Tibial nerve (tissue), 4 donors: ENCODE measurements around the gene UBE2E2. TPM values are rescaled to one million over a fixed set of nuclear protein-coding genes. Genes with fewer than 3 reads are reported as not detected.

Source experiments
- DNase-seq, 2 donors: peaks; one replicate each; pipeline ENCODE4 v3.0.0-alpha.2; 2019; ENCODE audit warnings: low spot score in 2 of 2
- H3K27ac ChIP-seq, 4 donors: fragments of 200-600 bp; sonication (generic) in 3 of 4; one replicate each; pipeline ENCODE4 v1.5.1; 2017 to 2019; ENCODE audit warnings: mild to moderate bottlenecking in 1 of 4
- H3K27me3 ChIP-seq, 2 donors: fragments of 200-600 bp; sonication (generic) in 1 of 2; one replicate each; pipeline versions ENCODE4 v1.5.1 to v1.6.0; 2017 to 2019
- H3K36me3 ChIP-seq, 3 donors: fragments of 200-600 bp; sonication (generic); one replicate each; pipeline ENCODE4 v1.5.1; 2018 to 2019
- H3K4me1 ChIP-seq, 4 donors: fragments of 200-600 bp; sonication (generic) in 3 of 4; one replicate each; pipeline ENCODE4 v1.5.1; 2017 to 2019
- H3K4me3 ChIP-seq, 4 donors: fragments of 200-600 bp; sonication (generic) in 3 of 4; one replicate each; pipeline ENCODE4 v1.5.1; 2017 to 2019; ENCODE audit warnings: mild to moderate bottlenecking in 1 of 4, moderate library complexity in 1 of 4
- H3K9me3 ChIP-seq, 4 donors: fragments of 200-600 bp; sonication (generic) in 3 of 4; one replicate each; pipeline ENCODE4 v1.5.1; 2017 to 2019
- EP300 ChIP-seq, 2 donors: sonication (generic); formaldehyde crosslinking; IDR thresholded peaks; one replicate each; pipeline ENCODE4 v1.6.1; 2017; ENCODE audit warnings: antibody characterized with exemption in 2 of 2, mild to moderate bottlenecking in 1 of 2
- POLR2A ChIP-seq, 2 donors: fragments of 450-650 bp; IDR thresholded peaks; one replicate each; pipeline ENCODE4 v1.6.1; 2017; ENCODE audit warnings: antibody characterized with exemption in 2 of 2, mild to moderate bottlenecking in 2 of 2, moderate library complexity in 2 of 2
- WGBS, 2 donors: methylation state at CpG; one replicate each; pipeline ENCODE4 v1.1.5; 2018; 5-methylcytosine and 5-hydroxymethylcytosine counted together
- total RNA-seq, 4 donors: library from RNA; depleted of rRNA; stranded (reverse); fragments of >200 nt; gene quantifications; one replicate each; pipeline ENCODE4 v1.1.0, GENCODE V29; 2016
- TF ChIP-seq, protein P1 (sequence below), 5 experiments: fragments of 200-600 bp in 3 of 5; fragments of 450-650 bp in 2 of 5; sonication (generic) in 3 of 5; IDR thresholded peaks; one replicate each; pipeline ENCODE4 v1.5.1; 2016 to 2019; ENCODE audit warnings: antibody characterized with exemption in 5 of 5, mild to moderate bottlenecking in 3 of 5, moderate library complexity in 2 of 5

Gene UBE2E2
- total RNA-seq, 4 donors from 2014 or later = 67.1 to 222 (median 130) TPM

DNA sequence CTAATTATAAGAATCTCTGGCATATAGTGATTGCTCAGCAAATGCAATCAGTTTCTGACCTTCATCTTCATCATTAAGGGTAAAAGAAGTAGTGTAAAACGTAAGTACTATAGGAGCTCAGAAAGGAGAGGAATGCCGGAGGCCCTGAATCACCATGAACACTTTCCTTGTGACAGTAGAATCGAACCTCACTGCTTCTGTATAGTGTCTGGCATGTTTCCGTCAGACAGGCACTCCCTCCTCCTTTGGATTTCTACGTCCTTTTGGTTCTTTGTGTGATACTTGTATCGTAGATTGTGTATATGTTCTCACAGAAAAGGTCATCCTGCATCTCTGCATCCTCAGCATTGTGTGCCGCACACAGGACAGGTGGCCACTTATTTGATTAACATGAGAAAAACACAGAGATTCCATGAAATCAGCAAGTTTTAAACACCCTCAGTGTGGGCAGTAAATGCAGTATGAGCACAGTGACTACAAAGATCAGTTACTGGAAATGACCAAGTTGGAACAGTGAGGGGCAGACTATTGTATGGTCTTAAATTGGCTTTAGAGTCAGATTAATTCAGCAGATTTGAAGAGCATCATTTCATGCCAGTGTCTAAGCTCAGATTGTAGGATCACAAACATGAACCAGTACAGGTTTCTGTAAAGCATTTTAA is 234.5 kb downstream of the UBE2E2 start:
- TF ChIP-seq, protein P1, sequence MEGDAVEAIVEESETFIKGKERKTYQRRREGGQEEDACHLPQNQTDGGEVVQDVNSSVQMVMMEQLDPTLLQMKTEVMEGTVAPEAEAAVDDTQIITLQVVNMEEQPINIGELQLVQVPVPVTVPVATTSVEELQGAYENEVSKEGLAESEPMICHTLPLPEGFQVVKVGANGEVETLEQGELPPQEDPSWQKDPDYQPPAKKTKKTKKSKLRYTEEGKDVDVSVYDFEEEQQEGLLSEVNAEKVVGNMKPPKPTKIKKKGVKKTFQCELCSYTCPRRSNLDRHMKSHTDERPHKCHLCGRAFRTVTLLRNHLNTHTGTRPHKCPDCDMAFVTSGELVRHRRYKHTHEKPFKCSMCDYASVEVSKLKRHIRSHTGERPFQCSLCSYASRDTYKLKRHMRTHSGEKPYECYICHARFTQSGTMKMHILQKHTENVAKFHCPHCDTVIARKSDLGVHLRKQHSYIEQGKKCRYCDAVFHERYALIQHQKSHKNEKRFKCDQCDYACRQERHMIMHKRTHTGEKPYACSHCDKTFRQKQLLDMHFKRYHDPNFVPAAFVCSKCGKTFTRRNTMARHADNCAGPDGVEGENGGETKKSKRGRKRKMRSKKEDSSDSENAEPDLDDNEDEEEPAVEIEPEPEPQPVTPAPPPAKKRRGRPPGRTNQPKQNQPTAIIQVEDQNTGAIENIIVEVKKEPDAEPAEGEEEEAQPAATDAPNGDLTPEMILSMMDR (IDR thresholded peaks at IDR 0.05) = no peak
- TF ChIP-seq EP300 (IDR thresholded peaks at IDR 0.05) = no peak
- no peak for TF ChIP-seq POLR2A (IDR thresholded peaks at IDR 0.05)
- H3K4me1 ChIP-seq = peaks cover 0 to 18% (median 0%) of the 10 kb centered on the region in 4 donors
- no peak overlapping the region for H3K27ac ChIP-seq
- no peaks in the 10 kb centered on the region for H3K9me3 ChIP-seq
- 81 to 83% methylated on average over 7 of the region's 7 CpGs for WGBS, 2 donors
- no peak for DNase-seq
- H3K27me3 ChIP-seq = no peaks in the 10 kb centered on the region
- H3K4me3 ChIP-seq = no peak overlapping the region
- H3K36me3 ChIP-seq = no peaks in the 10 kb centered on the region

DNA sequence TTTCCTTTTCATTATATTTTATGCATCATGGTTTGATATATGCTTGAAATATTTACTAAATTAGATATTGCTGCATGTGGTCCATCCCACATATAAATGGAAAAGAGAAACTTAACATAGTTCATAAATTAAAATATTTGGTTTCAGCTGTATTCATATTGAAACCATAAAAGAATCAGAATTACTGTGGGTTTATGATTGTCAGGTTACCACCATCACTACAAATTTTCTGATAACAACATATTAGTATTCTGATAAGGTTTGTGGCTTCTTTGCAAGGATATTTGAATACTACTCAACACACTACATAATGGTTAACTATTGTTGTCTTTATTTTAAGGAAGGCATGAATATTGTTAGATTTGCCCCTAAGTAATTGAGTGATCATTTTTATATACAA is 235.5 kb downstream of the UBE2E2 start:
- no peaks in the 10 kb centered on the region for H3K36me3 ChIP-seq
- DNase-seq = no peak
- no peak overlapping the region for H3K27ac ChIP-seq
- no peaks in the 10 kb centered on the region for H3K9me3 ChIP-seq
- H3K4me1 ChIP-seq = peaks cover 0 to 24% (median 0%) of the 10 kb centered on the region in 4 donors
- TF ChIP-seq POLR2A (IDR thresholded peaks at IDR 0.05) = no peak
- TF ChIP-seq, protein P1 (IDR thresholded peaks at IDR 0.05) = no peak
- TF ChIP-seq EP300 (IDR thresholded peaks at IDR 0.05) = no peak
- no peaks in the 10 kb centered on the region for H3K27me3 ChIP-seq
- no peak overlapping the region for H3K4me3 ChIP-seq

- 93 to 94% methylated on average over 2 of the region's 2 CpGs for WGBS, 2 donors
- no peaks in the 10 kb centered on the region for H3K9me3 ChIP-seq
- TF ChIP-seq POLR2A (IDR thresholded peaks at IDR 0.05) (no peak), EP300 (IDR thresholded peaks at IDR 0.05) (peak in 1 of 2 donors; percentile 15)
- H3K4me1 ChIP-seq = peaks cover 0 to 24% (median 0%) of the 10 kb centered on the region in 4 donors
- no peak for DNase-seq
- no peak overlapping the region for H3K27ac ChIP-seq
- H3K27me3 ChIP-seq = no peaks in the 10 kb centered on the region
- H3K36me3 ChIP-seq = no peaks in the 10 kb centered on the region
- H3K4me3 ChIP-seq = no peak overlapping the region
These were observed 236.0 kb downstream of the UBE2E2 start for GRCh38 chr3:23439080-23439479.

DNA sequence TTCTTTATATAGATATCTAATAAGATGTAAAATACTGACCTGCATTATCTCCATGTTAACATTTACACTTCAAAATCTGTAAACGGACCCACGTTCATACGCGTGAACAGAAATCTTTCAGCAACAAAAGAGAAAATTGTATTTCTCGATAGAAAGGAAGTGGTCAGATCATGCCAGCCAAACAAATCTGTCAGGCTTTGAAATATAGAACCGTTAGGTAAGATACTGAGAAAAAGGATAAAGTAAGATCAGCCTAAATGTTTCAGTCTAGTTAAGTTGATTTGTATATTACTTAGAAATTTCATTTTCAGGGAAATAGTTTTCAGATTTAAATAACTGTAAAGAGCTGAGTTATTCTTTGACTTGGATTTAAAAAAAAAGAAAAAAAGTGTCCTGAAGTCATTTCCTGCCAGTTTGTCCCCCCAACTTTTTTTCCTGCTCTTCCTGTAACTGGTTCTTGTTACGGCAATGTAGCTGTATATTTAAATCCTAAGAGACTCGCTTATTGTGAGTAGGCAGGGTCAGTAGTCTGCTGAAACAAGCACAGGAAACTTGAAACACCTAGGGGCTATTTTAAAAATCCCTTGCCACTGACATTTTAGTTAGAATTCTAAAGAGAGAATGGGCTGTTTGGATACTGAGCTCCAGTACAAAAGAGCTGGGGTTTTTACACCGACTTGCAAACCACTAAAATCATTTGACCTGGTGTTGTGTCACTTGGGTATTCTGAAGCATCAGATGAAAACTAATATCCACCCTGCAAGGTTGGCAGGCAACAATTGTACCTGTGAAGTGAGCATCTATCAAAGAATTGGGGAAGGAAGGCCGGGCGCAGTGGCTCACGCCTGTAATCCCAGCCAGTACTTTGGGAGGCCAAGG is 237.5 kb downstream of the UBE2E2 start:
- Histone ChIP-seq H3K4me1 (peaks cover 0 to 25% (median 0%) of the 10 kb centered on the region in 4 donors), H3K27me3 (no peaks in the 10 kb centered on the region), H3K36me3 (no peaks in the 10 kb centered on the region), H3K4me3 (no peak overlapping the region), H3K9me3 (no peaks in the 10 kb centered on the region), H3K27ac (no peak overlapping the region)
- DNase-seq = no peak
- 85 to 88% methylated on average over 12 of the region's 12 CpGs for WGBS, 2 donors
- no peak for TF ChIP-seq EP300 (IDR thresholded peaks at IDR 0.05)
- TF ChIP-seq POLR2A (IDR thresholded peaks at IDR 0.05) = no peak
- TF ChIP-seq, protein P1 (IDR thresholded peaks at IDR 0.05) = no peak

GRCh38 chr3:23442598-23443383 is 239.7 kb downstream of the UBE2E2 start:
- TF ChIP-seq, protein P1 (IDR thresholded peaks at IDR 0.05) = no peak
- TF ChIP-seq POLR2A (IDR thresholded peaks at IDR 0.05) (no peak), EP300 (IDR thresholded peaks at IDR 0.05) (no peak)
- 63 to 69% methylated on average over 4 of the region's 4 CpGs for WGBS, 2 donors
- H3K4me3 ChIP-seq = no peak overlapping the region
- H3K36me3 ChIP-seq = no peaks in the 10 kb centered on the region
- no peak overlapping the region for H3K27ac ChIP-seq
- no peak for DNase-seq
- no peaks in the 10 kb centered on the region for H3K27me3 ChIP-seq
- peaks cover 0 to 31% (median 0%) of the 10 kb centered on the region in 4 donors for H3K4me1 ChIP-seq
- no peaks in the 10 kb centered on the region for H3K9me3 ChIP-seq
